Activated naive CD8-positive, alpha-beta T cell treated with anti-CD3 and anti-CD28 coated beads, Interleukin-2, amount 50 U/mL, for 24 hours (primary cell): ENCODE measurements around the gene XPC.
A peak's percentile ranks its signal among the peaks of the same experiment; 100 is the strongest.

Source experiments
- ATAC-seq: fragments of 150-1000 bp; cut with Tn5 transposase; one replicate; pipeline ENCODE4 v1.10.0; 2021
- DNase-seq: peaks from one replicate; pipeline ENCODE4 v3.0.0; 2021
- H3K27ac Mint-ChIP-seq: one replicate; pipeline ENCODE4 v1.8.0; 2021; ENCODE audit warnings: mild to moderate bottlenecking, mixed read lengths
- H3K27me3 Mint-ChIP-seq: one replicate; pipeline ENCODE4 v1.8.0; 2021; ENCODE audit warnings: mixed read lengths
- H3K36me3 Mint-ChIP-seq: one replicate; pipeline ENCODE4 v1.8.0; 2021; ENCODE audit warnings: low read depth, mixed read lengths
- H3K4me1 Mint-ChIP-seq: one replicate; pipeline ENCODE4 v1.8.0; 2021; ENCODE audit warnings: mixed read lengths
- H3K4me3 Mint-ChIP-seq: one replicate; pipeline ENCODE4 v1.8.0; 2021; ENCODE audit warnings: mild to moderate bottlenecking, moderate library complexity, mixed read lengths
- H3K9me3 Mint-ChIP-seq: one replicate; pipeline ENCODE4 v1.8.0; 2021; ENCODE audit warnings: mixed read lengths

XPC gene

GRCh38 chr3:14212032-14212431 lies 33.6 kb upstream of the XPC start:
- no peak for DNase-seq
- no peaks in the 10 kb centered on the region for H3K9me3 Mint-ChIP-seq
- ATAC-seq, result no peak
- H3K4me3 Mint-ChIP-seq, result no peak overlapping the region
- peaks cover 7% of the 10 kb centered on the region for H3K4me1 Mint-ChIP-seq
- no peak overlapping the region for H3K27ac Mint-ChIP-seq
- H3K27me3 Mint-ChIP-seq, result no peaks in the 10 kb centered on the region
- H3K36me3 Mint-ChIP-seq, result no peaks in the 10 kb centered on the region

GRCh38 chr3:14211621-14212020 lies 33.2 kb upstream of the XPC start:
- H3K36me3 Mint-ChIP-seq, result no peaks in the 10 kb centered on the region
- DNase-seq, result no peak
- no peaks in the 10 kb centered on the region for H3K9me3 Mint-ChIP-seq
- H3K4me1 Mint-ChIP-seq, result peaks cover 3% of the 10 kb centered on the region
- ATAC-seq, result no peak
- no peak overlapping the region for H3K27ac Mint-ChIP-seq
- no peaks in the 10 kb centered on the region for H3K27me3 Mint-ChIP-seq
- no peak overlapping the region for H3K4me3 Mint-ChIP-seq

GRCh38 chr3:14210843-14211594 lies 32.6 kb upstream of the XPC start:
- H3K4me3 Mint-ChIP-seq, result no peak overlapping the region
- H3K4me1 Mint-ChIP-seq, result no peaks in the 10 kb centered on the region
- H3K36me3 Mint-ChIP-seq, result no peaks in the 10 kb centered on the region
- H3K27me3 Mint-ChIP-seq, result no peaks in the 10 kb centered on the region
- ATAC-seq (no peak), DNase-seq (no peak)
- no peaks in the 10 kb centered on the region for H3K9me3 Mint-ChIP-seq
- no peak overlapping the region for H3K27ac Mint-ChIP-seq

- no peak for DNase-seq
- H3K36me3 Mint-ChIP-seq, result no peaks in the 10 kb centered on the region
- H3K27me3 Mint-ChIP-seq, result no peaks in the 10 kb centered on the region
- H3K27ac Mint-ChIP-seq, result no peak overlapping the region
- no peaks in the 10 kb centered on the region for H3K4me1 Mint-ChIP-seq
- no peaks in the 10 kb centered on the region for H3K9me3 Mint-ChIP-seq
- no peak overlapping the region for H3K4me3 Mint-ChIP-seq
- ATAC-seq, result no peak
Measured at GRCh38 chr3:14210290-14210688, 31.9 kb upstream of the XPC start.

GRCh38 chr3:14209581-14210289 lies 31.3 kb upstream of the XPC start:
- no peaks in the 10 kb centered on the region for H3K36me3 Mint-ChIP-seq
- no peak for DNase-seq
- H3K27me3 Mint-ChIP-seq, result no peaks in the 10 kb centered on the region
- H3K4me3 Mint-ChIP-seq, result no peak overlapping the region
- no peak overlapping the region for H3K27ac Mint-ChIP-seq
- ATAC-seq, result no peak
- H3K9me3 Mint-ChIP-seq, result no peaks in the 10 kb centered on the region
- H3K4me1 Mint-ChIP-seq, result no peaks in the 10 kb centered on the region

GRCh38 chr3:14208977-14209394 lies 30.6 kb upstream of the XPC start:
- Mint-ChIP-seq H3K9me3 (no peaks in the 10 kb centered on the region), H3K27me3 (no peaks in the 10 kb centered on the region), H3K4me1 (no peaks in the 10 kb centered on the region), H3K36me3 (peaks cover 2% of the 10 kb centered on the region), H3K27ac (no peak overlapping the region), H3K4me3 (no peak overlapping the region)
- DNase-seq (no peak), ATAC-seq (no peak)

GRCh38 chr3:14208168-14208567 lies 29.8 kb upstream of the XPC start:
- Mint-ChIP-seq H3K9me3 (no peaks in the 10 kb centered on the region), H3K27me3 (no peaks in the 10 kb centered on the region), H3K4me3 (no peak overlapping the region), H3K27ac (no peak overlapping the region), H3K36me3 (peaks cover 2% of the 10 kb centered on the region), H3K4me1 (no peaks in the 10 kb centered on the region)
- DNase-seq (no peak), ATAC-seq (no peak)

- DNase-seq, result no peak
- no peak overlapping the region for H3K27ac Mint-ChIP-seq
- H3K27me3 Mint-ChIP-seq, result no peaks in the 10 kb centered on the region
- ATAC-seq, result no peak
- no peaks in the 10 kb centered on the region for H3K9me3 Mint-ChIP-seq
- no peak overlapping the region for H3K4me3 Mint-ChIP-seq
- H3K4me1 Mint-ChIP-seq, result no peaks in the 10 kb centered on the region
- H3K36me3 Mint-ChIP-seq, result peaks cover 2% of the 10 kb centered on the region
Measured at GRCh38 chr3:14206548-14207177, 28.3 kb upstream of the XPC start.

GRCh38 chr3:14204515-14205284 lies 26.3 kb upstream of the XPC start:
- peaks cover 4% of the 10 kb centered on the region for H3K36me3 Mint-ChIP-seq
- ATAC-seq (no peak), DNase-seq (no peak)
- no peaks in the 10 kb centered on the region for H3K9me3 Mint-ChIP-seq
- H3K4me3 Mint-ChIP-seq, result no peak overlapping the region
- H3K4me1 Mint-ChIP-seq, result no peaks in the 10 kb centered on the region
- H3K27me3 Mint-ChIP-seq, result no peaks in the 10 kb centered on the region
- no peak overlapping the region for H3K27ac Mint-ChIP-seq

GRCh38 chr3:14203521-14204079 lies 25.2 kb upstream of the XPC start:
- peak; percentile 46 for ATAC-seq
- H3K27ac Mint-ChIP-seq, result no peak overlapping the region
- no peaks in the 10 kb centered on the region for H3K9me3 Mint-ChIP-seq
- no peaks in the 10 kb centered on the region for H3K4me1 Mint-ChIP-seq
- peak; percentile 33 for DNase-seq
- H3K36me3 Mint-ChIP-seq, result peaks cover 14% of the 10 kb centered on the region
- H3K27me3 Mint-ChIP-seq, result no peaks in the 10 kb centered on the region
- H3K4me3 Mint-ChIP-seq, result no peak overlapping the region

GRCh38 chr3:14202874-14203520 lies 24.6 kb upstream of the XPC start:
- ATAC-seq, result no peak
- no peak for DNase-seq
- H3K36me3 Mint-ChIP-seq, result peaks cover 18% of the 10 kb centered on the region
- H3K27ac Mint-ChIP-seq, result no peak overlapping the region
- no peaks in the 10 kb centered on the region for H3K9me3 Mint-ChIP-seq
- H3K27me3 Mint-ChIP-seq, result no peaks in the 10 kb centered on the region
- H3K4me1 Mint-ChIP-seq, result no peaks in the 10 kb centered on the region
- H3K4me3 Mint-ChIP-seq, result no peak overlapping the region

- Mint-ChIP-seq H3K9me3 (no peaks in the 10 kb centered on the region), H3K36me3 (peaks cover 26% of the 10 kb centered on the region), H3K4me1 (no peaks in the 10 kb centered on the region), H3K4me3 (no peak overlapping the region), H3K27ac (no peak overlapping the region), H3K27me3 (no peaks in the 10 kb centered on the region)
- no peak for ATAC-seq
- no peak for DNase-seq
Measured at GRCh38 chr3:14201940-14202684, 23.7 kb upstream of the XPC start.

- no peak overlapping the region for H3K4me3 Mint-ChIP-seq
- peaks cover 36% of the 10 kb centered on the region for H3K36me3 Mint-ChIP-seq
- no peaks in the 10 kb centered on the region for H3K4me1 Mint-ChIP-seq
- no peaks in the 10 kb centered on the region for H3K9me3 Mint-ChIP-seq
- ATAC-seq (no peak), DNase-seq (no peak)
- no peak overlapping the region for H3K27ac Mint-ChIP-seq
- H3K27me3 Mint-ChIP-seq, result no peaks in the 10 kb centered on the region
Measured at GRCh38 chr3:14200841-14201240, 22.4 kb upstream of the XPC start.
